ENCODE data around the gene RNF166.

Gene RNF166

GRCh38 chr16:88734361-88734728 is 28.1 kb upstream of the RNF166 start:
- no peak overlapping the region for H3K9ac ChIP-seq (ENCODE audit: low read length)
- H3K9me3 ChIP-seq (replicated peaks; ENCODE audit: insufficient read depth, low read length) = no peaks in the 10 kb centered on the region
- no peak for DNase-seq
- H3K27ac ChIP-seq (ENCODE audit: low read length) = no peak overlapping the region
- peaks cover 6% of the 10 kb centered on the region for H3K79me2 ChIP-seq (ENCODE audit: low read length)
- no peak overlapping the region for H3K4me2 ChIP-seq (ENCODE audit: low read depth, low read length)
- H3K4me1 ChIP-seq (ENCODE audit: low read length) = no peaks in the 10 kb centered on the region
- no peaks in the 10 kb centered on the region for H4K20me1 ChIP-seq (ENCODE audit: insufficient read depth, low read length)
- no peaks in the 10 kb centered on the region for H3K27me3 ChIP-seq (replicated peaks; ENCODE audit: insufficient read depth, low read length)
- H3F3A ChIP-seq (ENCODE audit: insufficient read depth, low read length) = no peaks in the 10 kb centered on the region
- H3K9me2 ChIP-seq (replicated peaks; ENCODE audit: insufficient read depth, low read length) = no peaks in the 10 kb centered on the region
- TF ChIP-seq EZH2 (optimal IDR thresholded peaks at IDR 0.05; ENCODE audit: low read depth, low read length) = no peak
- no peak for TF ChIP-seq EZH2phosphoT487 (IDR thresholded peaks at IDR 0.05; ENCODE audit: low read length)
- TF ChIP-seq CTCF (IDR thresholded peaks at IDR 0.05; ENCODE audit: low read length) = no peak
- H2AFZ ChIP-seq (ENCODE audit: low read length) = no peak overlapping the region
- no peak overlapping the region for H3K4me3 ChIP-seq (ENCODE audit: low read length)
- no peaks in the 10 kb centered on the region for H3K36me3 ChIP-seq (replicated peaks; ENCODE audit: insufficient read depth, low read length)

GRCh38 chr16:88733630-88734360 is 27.6 kb upstream of the RNF166 start:
- no peaks in the 10 kb centered on the region for H3F3A ChIP-seq (ENCODE audit: insufficient read depth, low read length)
- TF ChIP-seq CTCF (IDR thresholded peaks at IDR 0.05; ENCODE audit: low read length) = no peak
- no peak for TF ChIP-seq EZH2 (optimal IDR thresholded peaks at IDR 0.05; ENCODE audit: low read depth, low read length)
- TF ChIP-seq EZH2phosphoT487 (IDR thresholded peaks at IDR 0.05; ENCODE audit: low read length) = no peak
- no peaks in the 10 kb centered on the region for H4K20me1 ChIP-seq (ENCODE audit: insufficient read depth, low read length)
- H3K4me1 ChIP-seq (ENCODE audit: low read length) = no peaks in the 10 kb centered on the region
- H2AFZ ChIP-seq (ENCODE audit: low read length) = no peak overlapping the region
- no peak overlapping the region for H3K9ac ChIP-seq (ENCODE audit: low read length)
- no peak for DNase-seq
- no peaks in the 10 kb centered on the region for H3K27me3 ChIP-seq (replicated peaks; ENCODE audit: insufficient read depth, low read length)
- H3K79me2 ChIP-seq (ENCODE audit: low read length) = peaks cover 6% of the 10 kb centered on the region
- no peaks in the 10 kb centered on the region for H3K9me3 ChIP-seq (replicated peaks; ENCODE audit: insufficient read depth, low read length)
- H3K36me3 ChIP-seq (replicated peaks; ENCODE audit: insufficient read depth, low read length) = no peaks in the 10 kb centered on the region
- H3K27ac ChIP-seq (ENCODE audit: low read length) = no peak overlapping the region
- no peak overlapping the region for H3K4me2 ChIP-seq (ENCODE audit: low read depth, low read length)
- H3K4me3 ChIP-seq (ENCODE audit: low read length) = no peak overlapping the region
- H3K9me2 ChIP-seq (replicated peaks; ENCODE audit: insufficient read depth, low read length) = no peaks in the 10 kb centered on the region

- Histone ChIP-seq H3F3A (ENCODE audit: insufficient read depth, low read length) (no peaks in the 10 kb centered on the region), H3K36me3 (replicated peaks; ENCODE audit: insufficient read depth, low read length) (no peaks in the 10 kb centered on the region), H3K4me3 (ENCODE audit: low read length) (no peak overlapping the region), H3K4me2 (ENCODE audit: low read depth, low read length) (no peak overlapping the region), H3K9me3 (replicated peaks; ENCODE audit: insufficient read depth, low read length) (no peaks in the 10 kb centered on the region), H3K79me2 (ENCODE audit: low read length) (peaks cover 6% of the 10 kb centered on the region), H2AFZ (ENCODE audit: low read length) (no peak overlapping the region), H3K9me2 (replicated peaks; ENCODE audit: insufficient read depth, low read length) (no peaks in the 10 kb centered on the region), H3K27ac (ENCODE audit: low read length) (no peak overlapping the region), H4K20me1 (ENCODE audit: insufficient read depth, low read length) (no peaks in the 10 kb centered on the region), H3K27me3 (replicated peaks; ENCODE audit: insufficient read depth, low read length) (no peaks in the 10 kb centered on the region), H3K9ac (ENCODE audit: low read length) (no peak overlapping the region), H3K4me1 (ENCODE audit: low read length) (no peaks in the 10 kb centered on the region)
- TF ChIP-seq EZH2 (optimal IDR thresholded peaks at IDR 0.05; ENCODE audit: low read depth, low read length) = no peak
- TF ChIP-seq CTCF (IDR thresholded peaks at IDR 0.05; ENCODE audit: low read length) = no peak
- no peak for TF ChIP-seq EZH2phosphoT487 (IDR thresholded peaks at IDR 0.05; ENCODE audit: low read length)
- DNase-seq = no peak
These were observed 26.7 kb upstream of the RNF166 start for GRCh38 chr16:88732961-88733294.

All from MM.1S (cell line).